SK-N-SH (cell line): ENCODE measurements around the gene NCAN. TPM values are rescaled to one million over a fixed set of nuclear protein-coding genes. Genes with fewer than 3 reads are reported as not detected.

Experiments used
- CTCF ChIA-PET: fragments of 300-600, 350-600 bp; formaldehyde crosslinking; extraction: SDS; loops from one replicate; lab custom pipeline; 2021; lab: Yijun Ruan, JAX
- POLR2A ChIA-PET: fragments of 350-600 bp; sonication (Branson Sonifier 250); formaldehyde crosslinking; extraction: SDS; loops from one replicate; lab custom pipeline; 2020; ENCODE audit warnings: antibody characterized with exemption, inconsistent platforms; lab: Yijun Ruan, JAX
- DNase-seq: peaks from one replicate; pipeline ENCODE4 v3.0.0; 2012
- H2AFZ ChIP-seq: fragments of 200-600 bp; sonication (generic); 2 replicates; pipeline ENCODE4 v1.8.1; 2016; ENCODE audit warnings: antibody characterized with exemption, mild to moderate bottlenecking, low read depth
- H3F3A ChIP-seq: fragments of 200-600 bp; sonication (generic); replicated peaks from 2 replicates; pipeline ENCODE3; 2016; ENCODE audit warnings: antibody characterized with exemption, mild to moderate bottlenecking; ENCODE audit not compliant: insufficient read depth
- H3K27ac ChIP-seq, 2 experiments: fragments of 200-500 bp in 1 of 2; fragments of 200-600 bp in 1 of 2; sonication (Bioruptor generic) in 1 of 2; sonication (generic), shearing (Covaris generic) in 1 of 2; 2 replicates each; pipeline versions ENCODE4 v1.5.1 to v1.6.1; 2014 to 2016; ENCODE audit warnings: low read depth in 2 of 2, inconsistent platforms in 1 of 2, low read length in 1 of 2, mild to moderate bottlenecking in 1 of 2, mixed read lengths in 1 of 2
- H3K27me3 ChIP-seq: fragments of 200-600 bp; sonication (generic), shearing (Covaris generic); 2 replicates; pipeline ENCODE4 v1.6.1; 2016; ENCODE audit warnings: mixed run types; ENCODE audit not compliant: insufficient read depth
- H3K36me3 ChIP-seq, 2 experiments: fragments of 200-500 bp in 1 of 2; fragments of 200-600 bp in 1 of 2; sonication (Bioruptor generic) in 1 of 2; sonication (generic) in 1 of 2; replicated peaks in 1 of 2; 2 replicates each; pipeline versions ENCODE3 to v1.5.1; 2014 to 2016; ENCODE audit warnings: low read length in 1 of 2, mild to moderate bottlenecking in 1 of 2; ENCODE audit not compliant: insufficient read depth in 2 of 2, control insufficient read depth in 1 of 2
- H3K4me1 ChIP-seq, 2 experiments: fragments of 200-500 bp in 1 of 2; fragments of 200-600 bp in 1 of 2; sonication (Bioruptor generic) in 1 of 2; sonication (generic), shearing (Covaris generic) in 1 of 2; 2 replicates each; pipeline versions ENCODE4 v1.5.1 to v1.6.1; 2014 to 2016; ENCODE audit warnings: low read depth in 1 of 2, low read length in 1 of 2, mixed run types in 1 of 2; ENCODE audit not compliant: insufficient read depth in 2 of 2, control insufficient read depth in 1 of 2
- H3K4me2 ChIP-seq: fragments of 200-600 bp; sonication (generic), shearing (Covaris generic); 2 replicates; pipeline ENCODE4 v1.6.1; 2017; ENCODE audit warnings: mixed run types
- H3K4me3 ChIP-seq, 2 experiments: fragments of 200-500 bp in 1 of 2; fragments of 200-600 bp in 1 of 2; sonication (Bioruptor generic) in 1 of 2; sonication (generic), shearing (Covaris generic) in 1 of 2; 2 replicates each; pipeline versions ENCODE4 v1.5.1 to v1.8.1; 2014 to 2016; ENCODE audit warnings: low read depth in 2 of 2, inconsistent platforms in 1 of 2, low read length in 1 of 2, mild to moderate bottlenecking in 1 of 2, mixed read lengths in 1 of 2, moderate library complexity in 1 of 2
- H3K79me2 ChIP-seq: fragments of 200-600 bp; sonication (generic); 2 replicates; pipeline ENCODE4 v1.8.1; 2017; ENCODE audit warnings: mild to moderate bottlenecking; ENCODE audit not compliant: insufficient read depth
- H3K9ac ChIP-seq: fragments of 200-600 bp; sonication (generic); 2 replicates; pipeline ENCODE4 v1.6.1; 2017; ENCODE audit warnings: mixed run types
- H3K9me2 ChIP-seq: fragments of 200-600 bp; sonication (generic); 2 replicates; pipeline ENCODE4 v1.6.1; 2017; ENCODE audit warnings: mixed run types
- H3K9me3 ChIP-seq: fragments of 200-600 bp; sonication (generic); 2 replicates; pipeline ENCODE4 v1.6.1; 2017; ENCODE audit warnings: mixed run types, mild to moderate bottlenecking, moderate library complexity
- H4K20me1 ChIP-seq: fragments of 200-600 bp; sonication (generic); 2 replicates; pipeline ENCODE4 v1.6.1; 2017; ENCODE audit warnings: mild to moderate bottlenecking, mixed run types; ENCODE audit not compliant: insufficient read depth
- CTCF ChIP-seq: fragments of 200-600 bp; sonication (generic); IDR thresholded peaks from 2 replicates; pipeline ENCODE4 v1.6.1; 2017; ENCODE audit warnings: antibody characterized with exemption, mild to moderate bottlenecking, moderate library complexity
- EP300 ChIP-seq, 2 experiments: IDR thresholded peaks; 2 replicates each; pipeline versions ENCODE4 v1.4.0 to v1.6.1; 2012; ENCODE audit warnings: borderline replicate concordance in 1 of 2, low read depth in 1 of 2, low read length in 1 of 2
- FOSL2 ChIP-seq: IDR thresholded peaks from 2 replicates; pipeline ENCODE4 v1.4.0; 2012; ENCODE audit warnings: low read depth, mild to moderate bottlenecking, moderate library complexity, borderline replicate concordance
- GABPA ChIP-seq: IDR thresholded peaks from 2 replicates; pipeline ENCODE4 v1.4.0; 2012; ENCODE audit warnings: low read depth, mild to moderate bottlenecking
- MAX ChIP-seq: IDR thresholded peaks from 2 replicates; pipeline ENCODE4 v1.4.0; 2012; ENCODE audit warnings: low read depth
- MEF2A ChIP-seq: IDR thresholded peaks from 2 replicates; pipeline ENCODE4 v1.4.0; 2012; ENCODE audit warnings: low read depth, borderline replicate concordance
- MXI1 ChIP-seq: IDR thresholded peaks from 2 replicates; pipeline ENCODE4 v1.6.1; 2012; ENCODE audit warnings: mild to moderate bottlenecking, low read depth, low read length, improper control_type of control experiment
- NFIC ChIP-seq: IDR thresholded peaks from 2 replicates; pipeline ENCODE4 v1.4.0; 2012; ENCODE audit warnings: borderline replicate concordance
- RXRA ChIP-seq: IDR thresholded peaks from 2 replicates; pipeline ENCODE4 v1.4.0; 2012; ENCODE audit warnings: low read depth, mild to moderate bottlenecking, borderline replicate concordance
- SIN3A ChIP-seq: IDR thresholded peaks from 2 replicates; pipeline ENCODE4 v1.6.1; 2012; ENCODE audit warnings: low read depth, mild to moderate bottlenecking, low read length, moderate library complexity, borderline replicate concordance
- USF1 ChIP-seq: IDR thresholded peaks from 2 replicates; pipeline ENCODE4 v1.4.0; 2012; ENCODE audit warnings: low read depth, borderline replicate concordance
- WGBS: methylation state at CpG from one replicate; pipeline ENCODE4 v1.1.6; 2017; ENCODE audit warnings: low lambda C conversion rate; 5-methylcytosine and 5-hydroxymethylcytosine counted together
- polyA plus RNA-seq, 3 experiments: library from polyadenylated mRNA; depleted of rRNA; stranded (reverse); fragments of >200 nt; gene quantifications; 2 replicates each; pipeline ENCODE4 v1.2.3, GENCODE V29; 2012
- TF ChIP-seq, protein P1 (sequence below): fragments of 150-350 bp; IDR thresholded peaks from 2 replicates; pipeline ENCODE4 v1.6.1; 2017; ENCODE audit warnings: antibody characterized with exemption, low read length, low read depth, borderline replicate concordance

The NCAN gene
- polyA plus RNA-seq, 1 of the 3 experiments (the other 2 are of a cell fraction): 0.03 TPM

DNA sequence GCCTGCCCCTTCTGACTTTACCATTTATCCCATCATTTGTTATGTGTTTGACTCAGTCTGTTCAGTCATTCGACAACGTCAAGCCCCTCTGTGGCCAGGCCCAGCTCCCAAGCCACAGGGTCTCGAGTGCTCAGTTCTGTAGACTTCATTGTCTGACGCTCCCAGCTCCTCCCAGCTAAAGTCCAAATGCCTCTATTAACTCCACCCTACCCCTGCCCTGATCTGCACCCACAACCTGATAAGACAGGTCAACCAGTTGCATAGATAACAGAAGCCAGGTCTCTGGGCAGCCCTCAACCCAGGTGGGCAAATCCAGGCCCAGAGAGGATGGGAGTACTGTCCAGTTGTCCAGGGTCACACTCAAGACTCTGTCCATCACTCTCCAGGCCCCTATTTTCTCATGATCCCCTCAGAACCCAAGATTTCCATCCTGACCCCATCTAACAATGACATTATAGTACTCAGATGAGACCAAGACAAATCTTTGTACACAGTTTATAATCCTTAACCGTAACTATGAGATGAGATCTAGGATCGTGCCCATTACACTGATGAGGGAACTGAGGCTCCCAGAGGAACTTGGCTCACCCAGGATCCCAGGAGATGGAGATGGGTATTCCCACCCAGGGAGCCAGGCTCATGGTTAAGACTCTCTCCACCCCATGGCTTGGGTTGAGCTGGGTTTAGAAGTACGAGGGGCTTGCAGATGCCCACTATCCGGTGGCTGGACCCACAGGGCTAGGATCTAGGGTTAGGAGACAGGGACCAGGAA is 60.3 kb downstream of the NCAN start:
- H3K4me2 ChIP-seq: peak overlapping the region; percentile 66
- peak overlapping the region; percentile 41; the same call in 1 of the 2 replicates for H2AFZ ChIP-seq
- no peaks in the 10 kb centered on the region for H3K79me2 ChIP-seq
- H3F3A ChIP-seq: peaks cover 3% of the 10 kb centered on the region
- H3K9me3 ChIP-seq: no peaks in the 10 kb centered on the region
- 90% methylated on average over 8 of the region's 8 CpGs for WGBS
- CTCF ChIA-PET: interaction anchor here (1.0 to 1.5 kb wide), 2 partner anchors 9 to 10 kb away, joined by 3 to 4 read pairs; a partner anchor contains a TSS
- H4K20me1 ChIP-seq: no peaks in the 10 kb centered on the region
- peaks cover 0 to 17% of the 10 kb centered on the region in 2 experiments for H3K36me3 ChIP-seq
- H3K9ac ChIP-seq: no peak overlapping the region
- H3K4me3 ChIP-seq: peak overlapping the region; percentile 43 to 52; a peak in 3 of 4 replicates
- TF ChIP-seq RXRA (no peak), MAX (no peak), MEF2A (no peak), USF1 (no peak), FOSL2 (no peak), NFIC (no peak), SIN3A (no peak), EP300 (IDR thresholded peaks at IDR 0.05; ENCODE audit: borderline replicate concordance in 1 of 2, low read depth in 1 of 2, low read length in 1 of 2) (no peak), CTCF (no peak), MXI1 (no peak), GABPA (no peak)
- TF ChIP-seq, protein P1, sequence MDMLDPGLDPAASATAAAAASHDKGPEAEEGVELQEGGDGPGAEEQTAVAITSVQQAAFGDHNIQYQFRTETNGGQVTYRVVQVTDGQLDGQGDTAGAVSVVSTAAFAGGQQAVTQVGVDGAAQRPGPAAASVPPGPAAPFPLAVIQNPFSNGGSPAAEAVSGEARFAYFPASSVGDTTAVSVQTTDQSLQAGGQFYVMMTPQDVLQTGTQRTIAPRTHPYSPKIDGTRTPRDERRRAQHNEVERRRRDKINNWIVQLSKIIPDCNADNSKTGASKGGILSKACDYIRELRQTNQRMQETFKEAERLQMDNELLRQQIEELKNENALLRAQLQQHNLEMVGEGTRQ: no peak
- H3K4me1 ChIP-seq: peaks cover 0 to 8% of the 10 kb centered on the region in 2 experiments; a peak in 1 of 4 replicates
- peak; percentile 11 for DNase-seq
- H3K27me3 ChIP-seq: no peaks in the 10 kb centered on the region
- H3K9me2 ChIP-seq: no peaks in the 10 kb centered on the region
- H3K27ac ChIP-seq: no peak overlapping the region
- POLR2A ChIA-PET: interaction anchor here (1.0 kb wide), 1 partner anchor 9 kb away, joined by 3 read pairs; no protein-coding TSS in a partner anchor
